ENCODE measurements around the gene ZNF761.
A peak's percentile ranks its signal among the peaks of the same experiment; 100 is the strongest.
"Not testable (repeated sequence)": the region's sequence is repeated elsewhere in the genome, so short reads cannot be mapped to it uniquely, and the experiment has no call there.

Gene ZNF761

GRCh38 chr19:53424968-53425597 lies 6.7 kb upstream of the ZNF761 start:
- CTCF ChIA-PET: interaction anchor here (1.0 to 1.5 kb wide), 9 partner anchors 8 to 605 kb away, joined by 3 to 6 read pairs (median 4); no protein-coding TSS in a partner anchor

GRCh38 chr19:53432088-53432661 lies 391 bp downstream of the ZNF761 start:
- POLR2A ChIA-PET: no interaction called here
- no peak for TF ChIP-seq CTCF (IDR thresholded peaks at IDR 0.05; ENCODE audit: control extremely low read depth, extremely low read depth, low read depth, missing control alignments)
- DNase-seq (ENCODE audit: extremely low spot score): peak; percentile 17
- CTCF ChIA-PET: no interaction called here

More at GRCh38 chr19:53424968-53425597, 6.7 kb upstream of the ZNF761 start:
- DNase-seq (ENCODE audit: extremely low spot score): peak; percentile 44
- POLR2A ChIA-PET: no interaction called here
- TF ChIP-seq CTCF (IDR thresholded peaks at IDR 0.05; ENCODE audit: control extremely low read depth, extremely low read depth, low read depth, missing control alignments): peak; percentile 56

- POLR2A ChIA-PET; CTCF ChIA-PET; DNase-seq (ENCODE audit: extremely low spot score): not testable (repeated sequence)
Observed at GRCh38 chr19:53443809-53444208, 12.0 kb downstream of the ZNF761 start.

GRCh38 chr19:53447196-53447595 lies 15.4 kb downstream of the ZNF761 start:
- DNase-seq (ENCODE audit: extremely low spot score); CTCF ChIA-PET; POLR2A ChIA-PET: not testable (repeated sequence)

- DNase-seq (ENCODE audit: extremely low spot score): no peak
- POLR2A ChIA-PET: no interaction called here
- TF ChIP-seq CTCF (IDR thresholded peaks at IDR 0.05; ENCODE audit: control extremely low read depth, extremely low read depth, low read depth, missing control alignments): no peak
- CTCF ChIA-PET: no interaction called here
Observed at GRCh38 chr19:53455828-53456227, 24.0 kb downstream of the ZNF761 start.

GRCh38 chr19:53460131-53460721 lies 28.4 kb downstream of the ZNF761 start:
- CTCF ChIA-PET; POLR2A ChIA-PET; DNase-seq (ENCODE audit: extremely low spot score): not testable (repeated sequence)

GRCh38 chr19:53461866-53462265 lies 30.1 kb downstream of the ZNF761 start:
- POLR2A ChIA-PET: no interaction called here

More at GRCh38 chr19:53461866-53462265, 30.1 kb downstream of the ZNF761 start:
- CTCF ChIA-PET: no interaction called here
- no peak for DNase-seq (ENCODE audit: extremely low spot score)
- no peak for TF ChIP-seq CTCF (IDR thresholded peaks at IDR 0.05; ENCODE audit: control extremely low read depth, extremely low read depth, low read depth, missing control alignments)
